PC-3 (cell line): Measurements from ENCODE around the gene TM4SF5.

Experiments used
- EZH2 ChIP-seq: fragments of 300-600 bp; sonication (generic); IDR thresholded peaks from one replicate; pipeline ENCODE4 v1.6.1; 2017; ENCODE audit warnings: antibody characterized with exemption, mild to moderate bottlenecking, low read length; ENCODE audit not compliant: unreplicated experiment
- EZH2phosphoT487 ChIP-seq: fragments of 300-600 bp; sonication (generic); IDR thresholded peaks from 2 replicates; pipeline ENCODE4 v1.6.1; 2018; ENCODE audit warnings: mild to moderate bottlenecking, antibody characterized with exemption, low read length, borderline replicate concordance
- TF ChIP-seq, protein P1 (sequence below): fragments of 300-600 bp; sonication (generic); conservative IDR thresholded peaks from 2 replicates; pipeline ENCODE4 v1.5.1; 2017; ENCODE audit warnings: antibody characterized with exemption, low read depth, mild to moderate bottlenecking, low read length

DNA sequence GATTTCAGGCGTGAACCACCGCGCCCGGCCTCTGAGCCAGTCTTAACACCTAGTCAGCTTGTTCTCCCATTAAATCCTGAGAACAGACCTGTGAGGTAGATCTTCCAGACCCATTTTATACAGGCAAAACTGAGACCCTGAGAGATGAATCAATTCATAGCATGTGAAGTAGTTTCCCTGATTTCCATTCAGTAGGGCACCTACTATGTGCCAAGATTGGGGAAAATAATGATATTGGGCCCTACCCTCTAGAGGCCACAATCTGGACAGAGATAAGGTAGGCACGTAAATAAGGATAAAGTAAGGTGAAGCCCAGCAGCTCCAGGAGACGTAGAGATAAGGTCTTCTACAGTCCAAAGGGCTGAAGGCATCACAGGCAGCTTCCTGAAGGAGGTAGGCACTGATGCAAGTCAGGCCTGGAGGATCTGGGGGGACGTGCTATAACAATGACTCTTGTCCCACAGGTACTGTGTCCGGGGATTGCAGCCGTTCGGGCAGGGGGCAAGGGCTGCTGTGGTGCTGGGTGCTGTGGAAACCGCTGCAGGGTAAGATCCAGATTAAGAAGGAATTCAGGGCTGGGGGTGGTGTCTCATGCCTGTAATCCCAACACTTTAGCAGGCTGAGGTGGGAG lies 8.8 kb downstream of the TM4SF5 start:
- TF ChIP-seq, protein P1, sequence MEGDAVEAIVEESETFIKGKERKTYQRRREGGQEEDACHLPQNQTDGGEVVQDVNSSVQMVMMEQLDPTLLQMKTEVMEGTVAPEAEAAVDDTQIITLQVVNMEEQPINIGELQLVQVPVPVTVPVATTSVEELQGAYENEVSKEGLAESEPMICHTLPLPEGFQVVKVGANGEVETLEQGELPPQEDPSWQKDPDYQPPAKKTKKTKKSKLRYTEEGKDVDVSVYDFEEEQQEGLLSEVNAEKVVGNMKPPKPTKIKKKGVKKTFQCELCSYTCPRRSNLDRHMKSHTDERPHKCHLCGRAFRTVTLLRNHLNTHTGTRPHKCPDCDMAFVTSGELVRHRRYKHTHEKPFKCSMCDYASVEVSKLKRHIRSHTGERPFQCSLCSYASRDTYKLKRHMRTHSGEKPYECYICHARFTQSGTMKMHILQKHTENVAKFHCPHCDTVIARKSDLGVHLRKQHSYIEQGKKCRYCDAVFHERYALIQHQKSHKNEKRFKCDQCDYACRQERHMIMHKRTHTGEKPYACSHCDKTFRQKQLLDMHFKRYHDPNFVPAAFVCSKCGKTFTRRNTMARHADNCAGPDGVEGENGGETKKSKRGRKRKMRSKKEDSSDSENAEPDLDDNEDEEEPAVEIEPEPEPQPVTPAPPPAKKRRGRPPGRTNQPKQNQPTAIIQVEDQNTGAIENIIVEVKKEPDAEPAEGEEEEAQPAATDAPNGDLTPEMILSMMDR = no peak
- TF ChIP-seq EZH2 (no peak), EZH2phosphoT487 (no peak)
